ENCODE results near the gene MTA1.

MTA1 gene

GRCh38 chr14:105427412-105427811 lies 7.8 kb downstream of the MTA1 start:
- Histone ChIP-seq H3K9me3 (ENCODE audit: severe bottlenecking) (peaks cover 5% of the 10 kb centered on the region), H3K27me3 (ENCODE audit: insufficient read depth, low read depth, severe bottlenecking) (no peaks in the 10 kb centered on the region), H3K4me3 (ENCODE audit: low read depth, low read length) (no peak overlapping the region), H3K36me3 (peaks cover 39% of the 10 kb centered on the region), H3K27ac (no peak overlapping the region)
- no peak for TF ChIP-seq CTCF (IDR thresholded peaks at IDR 0.05; ENCODE audit: low read depth, low read length)
- no peak for DNase-seq

DNA sequence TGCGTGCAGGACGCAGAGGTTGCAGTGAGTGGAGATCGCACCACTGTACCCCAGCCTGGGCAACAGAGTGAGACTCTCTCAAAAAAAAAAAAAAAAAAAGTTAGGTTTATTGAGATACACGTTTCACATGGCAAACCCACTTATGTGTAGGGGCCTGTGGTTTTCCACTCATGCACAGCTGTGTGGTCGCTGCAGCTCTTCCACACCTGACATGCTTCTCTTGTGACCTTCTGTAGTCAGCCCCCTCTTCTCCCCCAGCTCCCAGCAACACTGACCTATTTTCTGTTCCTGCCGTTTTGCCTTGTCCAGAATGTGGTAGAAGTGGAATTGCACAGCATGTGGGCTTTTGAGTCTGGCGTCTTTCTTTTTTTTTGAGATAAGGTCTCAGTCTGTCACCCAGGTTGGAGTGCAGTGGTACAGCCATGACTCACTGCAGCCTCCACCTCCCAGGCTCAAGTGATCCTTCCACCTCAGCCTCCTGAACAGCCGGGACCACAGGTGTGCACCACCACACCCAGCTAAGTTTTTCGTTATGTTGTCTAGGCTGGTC lies 8.4 kb downstream of the MTA1 start:
- no peak for TF ChIP-seq CTCF (IDR thresholded peaks at IDR 0.05; ENCODE audit: low read depth, low read length)

DNA sequence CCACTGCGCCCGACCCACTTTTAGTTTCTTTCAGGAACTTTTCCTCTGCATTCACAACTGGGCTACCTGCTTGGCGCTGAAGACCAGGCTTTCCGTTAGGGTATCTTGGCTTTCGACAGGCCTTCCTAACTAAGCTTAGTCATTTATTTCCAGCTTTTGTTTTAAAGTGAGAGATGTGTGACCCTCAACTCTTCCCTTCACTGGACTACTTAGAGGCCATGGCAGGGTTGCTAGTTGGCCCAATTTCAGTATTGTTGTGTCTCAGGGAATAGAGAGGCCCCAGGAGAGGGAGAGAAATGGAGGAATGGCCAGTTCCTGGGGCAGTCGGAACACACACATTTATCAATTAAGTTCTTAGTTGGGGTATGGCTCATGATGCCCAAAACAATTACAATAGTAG lies 10.4 kb downstream of the MTA1 start:
- Histone ChIP-seq H3K9me3 (ENCODE audit: severe bottlenecking) (peaks cover 5% of the 10 kb centered on the region), H3K27me3 (ENCODE audit: insufficient read depth, low read depth, severe bottlenecking) (no peaks in the 10 kb centered on the region), H3K27ac (no peak overlapping the region), H3K36me3 (peaks cover 28% of the 10 kb centered on the region), H3K4me3 (ENCODE audit: low read depth, low read length) (no peak overlapping the region)
- no peak for TF ChIP-seq CTCF (IDR thresholded peaks at IDR 0.05; ENCODE audit: low read depth, low read length)
- DNase-seq = no peak

More for the DNA sequence above, 8.4 kb downstream of the MTA1 start:
- Histone ChIP-seq H3K27me3 (ENCODE audit: insufficient read depth, low read depth, severe bottlenecking) (no peaks in the 10 kb centered on the region), H3K27ac (no peak overlapping the region), H3K36me3 (peaks cover 37% of the 10 kb centered on the region), H3K9me3 (ENCODE audit: severe bottlenecking) (peaks cover 5% of the 10 kb centered on the region), H3K4me3 (ENCODE audit: low read depth, low read length) (no peak overlapping the region)
- DNase-seq = no peak

DNA sequence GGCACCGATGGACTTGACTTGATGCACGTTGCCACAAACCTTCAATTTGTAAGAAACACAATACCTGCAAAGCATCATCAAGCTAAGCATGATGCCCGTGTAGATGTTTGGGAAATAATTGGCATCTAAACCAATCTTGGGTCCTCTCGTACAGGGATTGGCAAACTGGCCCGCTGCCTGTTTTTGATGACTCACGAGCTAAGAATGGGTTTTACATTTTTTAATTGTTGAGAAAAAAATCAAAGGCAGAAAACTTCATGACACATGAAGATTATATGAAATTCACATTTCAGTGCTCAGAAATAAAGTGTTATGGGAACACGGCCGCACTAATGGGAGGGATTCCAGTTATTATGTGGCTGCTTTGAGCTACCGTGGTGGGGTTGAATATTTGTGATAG lies 10.9 kb downstream of the MTA1 start:
- no peak for DNase-seq

GRCh38 chr14:105431256-105431655 lies 11.6 kb downstream of the MTA1 start:
- no peak for TF ChIP-seq CTCF (IDR thresholded peaks at IDR 0.05; ENCODE audit: low read depth, low read length)
- no peaks in the 10 kb centered on the region for H3K27me3 ChIP-seq (ENCODE audit: insufficient read depth, low read depth, severe bottlenecking)
- DNase-seq = no peak
- H3K36me3 ChIP-seq = peaks cover 27% of the 10 kb centered on the region
- peaks cover 5% of the 10 kb centered on the region for H3K9me3 ChIP-seq (ENCODE audit: severe bottlenecking)
- no peak overlapping the region for H3K27ac ChIP-seq
- no peak overlapping the region for H3K4me3 ChIP-seq (ENCODE audit: low read depth, low read length)

More for the DNA sequence above, 10.9 kb downstream of the MTA1 start:
- no peak overlapping the region for H3K27ac ChIP-seq
- no peaks in the 10 kb centered on the region for H3K27me3 ChIP-seq (ENCODE audit: insufficient read depth, low read depth, severe bottlenecking)
- H3K36me3 ChIP-seq = peaks cover 27% of the 10 kb centered on the region
- no peak overlapping the region for H3K4me3 ChIP-seq (ENCODE audit: low read depth, low read length)
- peaks cover 5% of the 10 kb centered on the region for H3K9me3 ChIP-seq (ENCODE audit: severe bottlenecking)
- TF ChIP-seq CTCF (IDR thresholded peaks at IDR 0.05; ENCODE audit: low read depth, low read length) = no peak

DNA sequence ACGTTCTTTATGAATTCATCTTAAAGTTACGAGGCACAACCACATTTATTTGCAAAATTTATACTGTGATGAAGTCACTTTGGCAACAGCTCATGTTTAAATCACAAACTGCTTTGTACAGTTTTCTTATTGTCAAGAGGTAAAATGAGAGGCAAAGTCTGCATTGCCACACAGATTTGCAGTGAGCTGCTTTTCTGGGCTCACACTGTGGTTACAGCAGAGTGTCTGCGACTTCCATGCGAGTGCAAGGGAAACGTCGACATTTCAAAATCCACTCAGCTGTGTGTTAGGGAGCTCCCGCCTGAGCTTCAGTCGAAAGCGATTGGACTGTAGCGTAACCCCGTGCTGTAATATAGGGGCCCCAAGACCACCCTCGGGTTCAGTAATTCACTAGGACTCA lies 13.0 kb downstream of the MTA1 start:
- Histone ChIP-seq H3K27ac (no peak overlapping the region), H3K9me3 (ENCODE audit: severe bottlenecking) (peaks cover 5% of the 10 kb centered on the region), H3K36me3 (peaks cover 15% of the 10 kb centered on the region; the same call in 1 of the 2 replicates), H3K4me3 (ENCODE audit: low read depth, low read length) (no peak overlapping the region), H3K27me3 (ENCODE audit: insufficient read depth, low read depth, severe bottlenecking) (no peaks in the 10 kb centered on the region)
- no peak for DNase-seq
- TF ChIP-seq CTCF (IDR thresholded peaks at IDR 0.05; ENCODE audit: low read depth, low read length) = no peak

Data from WERI-Rb-1 (cell line).